ENCODE data around the gene SLC25A12. TPM values are rescaled to one million over a fixed set of nuclear protein-coding genes. Genes with fewer than 3 reads are reported as not detected.

Gene SLC25A12
- total RNA-seq, 2 experiments from 2014 or later, result 8.7 to 9.5 TPM

- no peak for TF ChIP-seq CTCF (IDR thresholded peaks at IDR 0.05)
- Histone ChIP-seq H3K9me3 (ENCODE audit: control insufficient read depth in 1 of 2, insufficient read depth in 1 of 2, low read length in 2 of 2) (no peaks in the 10 kb centered on the region), H3K36me3 (ENCODE audit: insufficient read depth, low read length) (no peaks in the 10 kb centered on the region), H3K27ac (ENCODE audit: low read depth in 1 of 2, low read length in 2 of 2) (no peak overlapping the region), H3K4me3 (ENCODE audit: low read length) (no peak overlapping the region), H3K27me3 (ENCODE audit: control insufficient read depth in 1 of 2, insufficient read depth in 2 of 2, low read length in 2 of 2) (no peaks in the 10 kb centered on the region), H3K4me1 (ENCODE audit: insufficient read depth, low read length) (no peaks in the 10 kb centered on the region)
- ATAC-seq (ENCODE audit: poor library complexity), result no peak
- H3K27ac Mint-ChIP-seq, result no peak overlapping the region
- POLR2A ChIA-PET, result no interaction called here
- no peak overlapping the region for H3K4me3 Mint-ChIP-seq
- H3K36me3 Mint-ChIP-seq (ENCODE audit: low read depth), result peaks cover 2% of the 10 kb centered on the region
- H3K4me1 Mint-ChIP-seq (ENCODE audit: low read depth), result peaks cover 43% of the 10 kb centered on the region
- intact Hi-C loops (cut with DNase I, micrococcal nuclease), result no loop called here
- H3K9me3 Mint-ChIP-seq, result no peaks in the 10 kb centered on the region
- H3K27me3 Mint-ChIP-seq, result no peaks in the 10 kb centered on the region
- DNase-seq, result no peak
- CTCF ChIA-PET, result no interaction called here
These were observed 11.8 kb downstream of the SLC25A12 start for GRCh38 chr2:171882089-171882769.

GRCh38 chr2:171880774-171881173 is 13.3 kb downstream of the SLC25A12 start:
- Histone ChIP-seq H3K36me3 (ENCODE audit: insufficient read depth, low read length) (no peaks in the 10 kb centered on the region), H3K27ac (ENCODE audit: low read depth in 1 of 2, low read length in 2 of 2) (no peak overlapping the region), H3K27me3 (ENCODE audit: control insufficient read depth in 1 of 2, insufficient read depth in 2 of 2, low read length in 2 of 2) (no peaks in the 10 kb centered on the region), H3K4me3 (ENCODE audit: low read length) (no peak overlapping the region), H3K9me3 (ENCODE audit: control insufficient read depth in 1 of 2, insufficient read depth in 1 of 2, low read length in 2 of 2) (no peaks in the 10 kb centered on the region), H3K4me1 (ENCODE audit: insufficient read depth, low read length) (no peaks in the 10 kb centered on the region)
- no peaks in the 10 kb centered on the region for H3K36me3 Mint-ChIP-seq (ENCODE audit: low read depth)
- peaks cover 55% of the 10 kb centered on the region for H3K4me1 Mint-ChIP-seq (ENCODE audit: low read depth)
- intact Hi-C loops (cut with DNase I, micrococcal nuclease), result no loop called here
- DNase-seq (no peak), ATAC-seq (ENCODE audit: poor library complexity) (no peak)
- ChIA-PET CTCF (no interaction called here), POLR2A (interaction anchor here (0.6 kb wide), 1 partner anchor 54 kb away, joined by 4 read pairs; no protein-coding TSS in a partner anchor)
- no peaks in the 10 kb centered on the region for H3K9me3 Mint-ChIP-seq
- no peak for TF ChIP-seq CTCF (IDR thresholded peaks at IDR 0.05)
- H3K27me3 Mint-ChIP-seq, result no peaks in the 10 kb centered on the region
- H3K27ac Mint-ChIP-seq, result no peak overlapping the region
- H3K4me3 Mint-ChIP-seq, result no peak overlapping the region

GRCh38 chr2:171879865-171880264 is 14.2 kb downstream of the SLC25A12 start:
- Histone ChIP-seq H3K4me3 (ENCODE audit: low read length) (no peak overlapping the region), H3K36me3 (ENCODE audit: insufficient read depth, low read length) (peaks cover 4% of the 10 kb centered on the region), H3K4me1 (ENCODE audit: insufficient read depth, low read length) (no peaks in the 10 kb centered on the region), H3K27me3 (ENCODE audit: control insufficient read depth in 1 of 2, insufficient read depth in 2 of 2, low read length in 2 of 2) (no peaks in the 10 kb centered on the region), H3K9me3 (ENCODE audit: control insufficient read depth in 1 of 2, insufficient read depth in 1 of 2, low read length in 2 of 2) (no peaks in the 10 kb centered on the region), H3K27ac (ENCODE audit: low read depth in 1 of 2, low read length in 2 of 2) (no peak overlapping the region)
- no peak for TF ChIP-seq CTCF (IDR thresholded peaks at IDR 0.05)
- Mint-ChIP-seq H3K27ac (no peak overlapping the region), H3K4me3 (no peak overlapping the region), H3K36me3 (ENCODE audit: low read depth) (peaks cover 7% of the 10 kb centered on the region), H3K27me3 (no peaks in the 10 kb centered on the region), H3K4me1 (ENCODE audit: low read depth) (peaks cover 56% of the 10 kb centered on the region), H3K9me3 (peaks cover 3% of the 10 kb centered on the region)
- ChIA-PET POLR2A (interaction anchor here (0.6 to 1.2 kb wide), 3 partner anchors 10 to 448 kb away, joined by 3 to 4 read pairs (median 3); partner anchors contain the start of gene SLC25A12), CTCF (no interaction called here)
- intact Hi-C loops (cut with DNase I, micrococcal nuclease), result no loop called here
- no peak for DNase-seq
- no peak for ATAC-seq (ENCODE audit: poor library complexity)
